Progenitor cell of endocrine pancreas (in vitro differentiated cells): ENCODE results near the gene ALKBH5. TPM values are rescaled to one million over a fixed set of nuclear protein-coding genes. Genes with fewer than 3 reads are reported as not detected.

ENCODE experiments used
- DNase-seq: peaks from one replicate; pipeline ENCODE4 v3.0.0; 2021; ENCODE audit warnings: low spot score; ENCODE audit not compliant: unreplicated experiment
- H3K27ac Mint-ChIP-seq: 2 replicates; pipeline ENCODE4 v1.8.0; 2021; ENCODE audit warnings: mild to moderate bottlenecking, moderate library complexity, mixed read lengths
- H3K27me3 Mint-ChIP-seq: 2 replicates; pipeline ENCODE4 v1.8.0; 2021; ENCODE audit warnings: mixed read lengths
- H3K36me3 Mint-ChIP-seq: 2 replicates; pipeline ENCODE4 v1.8.0; 2022; ENCODE audit warnings: mixed read lengths; ENCODE audit not compliant: insufficient read depth
- H3K4me1 Mint-ChIP-seq: 2 replicates; pipeline ENCODE4 v1.8.0; 2021; ENCODE audit warnings: low read depth, mixed read lengths
- H3K4me3 Mint-ChIP-seq: 2 replicates; pipeline ENCODE4 v1.8.0; 2021; ENCODE audit warnings: low read depth, mild to moderate bottlenecking, moderate library complexity, mixed read lengths
- H3K9me3 Mint-ChIP-seq: 2 replicates; pipeline ENCODE4 v1.8.0; 2021; ENCODE audit warnings: low read depth, mixed read lengths
- total RNA-seq: library from RNA; stranded (reverse); gene quantifications from 2 replicates; pipeline ENCODE4 v1.2.1, GENCODE V29; 2021
- TF ChIP-seq, protein P1 (sequence below): fragments of 200-600 bp; sonication (generic); IDR thresholded peaks from one replicate; pipeline ENCODE4 v1.5.0; 2021; ENCODE audit warnings: antibody characterized with exemption, mild to moderate bottlenecking; ENCODE audit not compliant: unreplicated experiment

Gene ALKBH5
- total RNA-seq, 1 donor from 2014 or later, result 78.1 TPM

DNA sequence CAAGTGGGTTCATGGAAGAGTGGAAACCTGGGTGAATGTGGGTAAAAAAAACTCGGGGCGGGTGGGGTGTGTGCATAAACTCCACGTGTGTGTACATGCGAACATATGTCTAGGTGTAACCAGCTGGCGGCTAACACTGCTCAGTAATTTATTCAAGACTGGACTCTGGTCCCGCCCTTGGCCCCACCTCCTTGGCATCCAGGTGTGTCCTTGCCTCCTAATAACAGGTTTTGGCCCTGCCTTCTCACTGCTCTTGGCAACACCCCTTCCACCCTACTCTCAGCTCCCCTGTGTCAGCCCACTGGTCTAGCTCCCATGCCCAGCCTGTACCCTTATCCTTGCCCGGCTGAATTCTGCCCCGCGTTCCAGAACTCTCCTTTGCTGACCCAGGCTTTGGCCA is 66.6 kb downstream of the ALKBH5 start:
- Mint-ChIP-seq H3K36me3 (peaks cover 26% of the 10 kb centered on the region), H3K27me3 (no peaks in the 10 kb centered on the region), H3K4me1 (peaks cover 8% of the 10 kb centered on the region), H3K4me3 (no peak overlapping the region), H3K9me3 (no peaks in the 10 kb centered on the region), H3K27ac (peak overlapping the region; percentile 56)
- TF ChIP-seq, protein P1, sequence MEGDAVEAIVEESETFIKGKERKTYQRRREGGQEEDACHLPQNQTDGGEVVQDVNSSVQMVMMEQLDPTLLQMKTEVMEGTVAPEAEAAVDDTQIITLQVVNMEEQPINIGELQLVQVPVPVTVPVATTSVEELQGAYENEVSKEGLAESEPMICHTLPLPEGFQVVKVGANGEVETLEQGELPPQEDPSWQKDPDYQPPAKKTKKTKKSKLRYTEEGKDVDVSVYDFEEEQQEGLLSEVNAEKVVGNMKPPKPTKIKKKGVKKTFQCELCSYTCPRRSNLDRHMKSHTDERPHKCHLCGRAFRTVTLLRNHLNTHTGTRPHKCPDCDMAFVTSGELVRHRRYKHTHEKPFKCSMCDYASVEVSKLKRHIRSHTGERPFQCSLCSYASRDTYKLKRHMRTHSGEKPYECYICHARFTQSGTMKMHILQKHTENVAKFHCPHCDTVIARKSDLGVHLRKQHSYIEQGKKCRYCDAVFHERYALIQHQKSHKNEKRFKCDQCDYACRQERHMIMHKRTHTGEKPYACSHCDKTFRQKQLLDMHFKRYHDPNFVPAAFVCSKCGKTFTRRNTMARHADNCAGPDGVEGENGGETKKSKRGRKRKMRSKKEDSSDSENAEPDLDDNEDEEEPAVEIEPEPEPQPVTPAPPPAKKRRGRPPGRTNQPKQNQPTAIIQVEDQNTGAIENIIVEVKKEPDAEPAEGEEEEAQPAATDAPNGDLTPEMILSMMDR, result no peak
- DNase-seq, result no peak

DNA sequence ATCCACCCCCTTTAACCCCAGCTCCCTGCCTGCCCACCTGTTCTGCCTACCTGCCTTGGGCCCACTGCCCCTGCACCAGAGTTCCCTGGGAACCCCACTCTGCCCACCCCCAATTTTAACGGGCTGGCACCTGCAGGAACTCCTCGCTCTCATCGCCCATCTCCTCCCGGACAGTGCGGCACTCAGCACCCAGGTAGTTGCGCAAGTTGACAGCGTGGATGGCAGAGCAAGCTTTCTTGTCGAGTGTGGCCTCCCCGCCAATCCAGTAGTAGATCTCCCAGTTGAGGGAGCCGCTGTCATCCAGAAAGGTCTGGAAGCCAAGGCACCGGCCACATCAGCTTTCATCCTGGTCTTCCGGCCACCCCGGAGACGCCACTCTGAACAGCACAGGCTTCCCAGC is 67.1 kb downstream of the ALKBH5 start:
- Mint-ChIP-seq H3K27me3 (no peaks in the 10 kb centered on the region), H3K4me3 (no peak overlapping the region), H3K9me3 (no peaks in the 10 kb centered on the region), H3K4me1 (peaks cover 8% of the 10 kb centered on the region), H3K36me3 (peaks cover 23% of the 10 kb centered on the region), H3K27ac (peak overlapping the region; percentile 56)
- TF ChIP-seq, protein P1, result no peak
- DNase-seq, result no peak

DNA sequence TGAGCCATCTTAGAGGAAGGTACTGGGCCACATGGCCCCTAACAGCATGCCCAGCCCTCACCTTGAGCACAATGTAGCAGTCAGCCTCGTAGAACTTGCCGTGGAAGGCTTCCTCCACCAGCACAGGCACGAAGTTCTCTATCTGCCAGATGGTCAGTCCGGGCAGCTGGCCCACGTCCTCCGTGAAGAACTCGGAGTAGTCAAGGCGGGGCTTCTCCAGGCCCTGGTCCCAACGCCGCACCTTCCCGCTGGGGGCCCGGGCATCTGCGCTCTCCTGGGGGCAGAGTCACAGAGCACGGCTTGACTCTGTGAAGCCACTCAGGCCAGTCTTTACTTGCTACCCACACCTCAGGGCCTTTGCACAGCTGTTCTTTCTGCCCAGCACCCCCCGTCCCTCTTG is 67.6 kb downstream of the ALKBH5 start:
- Mint-ChIP-seq H3K27me3 (no peaks in the 10 kb centered on the region), H3K4me1 (peaks cover 8% of the 10 kb centered on the region), H3K36me3 (peaks cover 23% of the 10 kb centered on the region), H3K4me3 (no peak overlapping the region), H3K27ac (no peak overlapping the region), H3K9me3 (no peaks in the 10 kb centered on the region)
- TF ChIP-seq, protein P1, result no peak
- DNase-seq, result no peak

DNA sequence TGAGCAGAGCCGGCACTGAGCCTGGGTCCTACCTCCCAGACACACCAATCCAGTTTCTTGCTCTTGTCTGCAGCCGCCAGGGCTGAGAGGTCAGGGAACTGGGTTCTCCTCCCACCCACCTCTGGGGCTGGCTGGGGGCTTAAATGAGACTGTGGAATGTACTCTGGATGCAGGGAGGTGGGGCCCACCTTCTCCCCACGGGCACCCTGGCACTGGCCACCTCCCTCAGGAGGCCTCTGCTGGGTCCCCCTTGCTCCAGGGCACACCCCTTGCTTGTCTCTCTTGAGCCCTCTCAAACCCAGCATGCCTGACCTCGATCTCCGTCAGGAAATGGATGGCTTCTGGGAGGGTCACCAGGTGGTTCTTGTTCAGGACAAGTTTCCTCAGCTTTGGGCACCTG is 68.5 kb downstream of the ALKBH5 start:
- DNase-seq, result no peak
- peaks cover 20% of the 10 kb centered on the region for H3K36me3 Mint-ChIP-seq
- H3K4me3 Mint-ChIP-seq, result no peak overlapping the region
- H3K4me1 Mint-ChIP-seq, result peaks cover 5% of the 10 kb centered on the region
- TF ChIP-seq, protein P1, result no peak
- no peaks in the 10 kb centered on the region for H3K27me3 Mint-ChIP-seq
- H3K27ac Mint-ChIP-seq, result no peak overlapping the region
- H3K9me3 Mint-ChIP-seq, result no peaks in the 10 kb centered on the region

DNA sequence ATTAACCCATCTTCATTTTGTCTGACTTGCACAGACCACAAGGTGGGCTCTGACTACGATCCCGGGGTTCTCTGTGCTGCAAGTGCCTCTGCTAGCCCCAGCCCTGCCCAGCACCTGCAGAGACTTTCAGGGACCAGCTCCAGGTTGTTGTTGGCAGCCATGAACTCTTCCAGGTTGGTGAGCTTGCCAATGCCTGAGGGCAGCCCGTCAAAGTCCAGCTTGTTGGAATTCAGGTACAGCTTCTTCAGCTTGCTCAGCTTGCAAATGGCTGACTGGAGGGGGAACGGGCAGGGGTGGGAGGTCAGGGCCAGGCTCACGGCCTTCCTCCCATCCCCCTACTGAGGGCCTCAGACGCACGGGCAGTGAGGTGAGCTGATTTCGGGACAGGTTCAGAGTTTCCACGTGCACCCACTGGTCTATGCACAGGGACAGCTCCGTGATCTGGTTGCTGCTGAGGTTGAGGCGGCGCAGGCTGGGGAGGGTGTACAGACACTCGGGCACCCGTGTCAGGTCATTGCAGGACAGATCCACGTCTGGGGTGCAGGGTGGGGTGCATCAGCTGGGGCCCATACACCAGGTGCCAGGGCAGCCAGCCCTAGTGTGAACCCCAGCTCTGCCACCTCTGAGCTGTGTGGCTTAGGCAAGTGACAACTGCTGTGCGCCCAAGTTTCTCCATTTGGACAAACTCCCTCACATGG is 69.7 kb downstream of the ALKBH5 start:
- no peak for DNase-seq
- no peak overlapping the region for H3K4me3 Mint-ChIP-seq
- H3K27me3 Mint-ChIP-seq, result no peaks in the 10 kb centered on the region
- H3K36me3 Mint-ChIP-seq, result peaks cover 15% of the 10 kb centered on the region
- H3K27ac Mint-ChIP-seq, result no peak overlapping the region
- H3K4me1 Mint-ChIP-seq, result peaks cover 10% of the 10 kb centered on the region
- no peaks in the 10 kb centered on the region for H3K9me3 Mint-ChIP-seq
- TF ChIP-seq, protein P1, result no peak
